NCI-H2171 treated with DMSO at 0.1 percent for 48 hours (cell line): ENCODE measurements around the gene AMOTL2.

ENCODE experiments used
- DNase-seq: peaks from one replicate; lab custom pipeline; 2025; lab: John Stamatoyannopoulos, UW

Gene AMOTL2

DNA sequence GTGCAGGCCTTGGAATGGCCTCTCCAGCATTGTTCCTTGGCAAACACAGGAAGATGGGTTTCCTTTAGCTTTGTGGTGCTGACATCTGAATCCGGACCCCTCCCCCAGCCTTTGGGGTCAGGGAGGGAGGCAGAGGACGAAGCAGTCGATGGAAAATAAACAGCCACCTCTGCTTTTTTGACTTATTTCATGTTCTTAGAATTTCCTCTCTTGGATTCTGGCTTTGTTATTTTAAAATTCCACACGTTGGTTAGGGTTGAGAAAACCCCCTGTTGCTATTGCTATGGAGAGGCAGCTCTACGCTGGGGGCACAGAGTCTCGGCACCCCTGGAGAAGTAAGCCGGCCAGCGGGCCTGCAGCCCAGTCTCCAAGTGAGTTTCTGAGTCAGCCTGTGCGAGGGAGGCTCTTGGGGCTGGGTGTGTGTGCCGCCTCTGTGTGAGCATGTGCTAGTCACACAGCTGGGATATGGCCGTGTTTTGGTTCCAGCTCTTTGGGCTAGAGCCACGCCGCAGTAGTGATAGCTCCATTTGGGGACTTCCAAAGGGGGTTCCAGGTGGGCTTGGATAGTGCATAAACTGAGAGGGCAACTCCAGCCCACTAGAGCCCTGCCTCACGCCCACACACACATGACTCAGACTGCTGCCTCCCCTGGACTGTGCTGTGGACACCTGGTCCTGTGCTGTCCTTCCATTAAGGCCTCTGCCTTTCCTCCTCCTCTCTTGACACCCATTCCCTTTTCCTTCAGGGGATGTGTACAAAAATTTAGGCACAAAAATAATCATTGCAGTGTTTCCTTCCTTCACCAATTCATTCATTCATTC lies 58.8 kb downstream of the AMOTL2 start:
- no peak for DNase-seq

- no peak for DNase-seq
Measured at GRCh38 chr3:134314588-134315285, 59.5 kb downstream of the AMOTL2 start.

GRCh38 chr3:134313847-134314587 lies 60.2 kb downstream of the AMOTL2 start:
- no peak for DNase-seq

- no peak for DNase-seq
Measured at GRCh38 chr3:134312873-134313846, 61.1 kb downstream of the AMOTL2 start.

DNA sequence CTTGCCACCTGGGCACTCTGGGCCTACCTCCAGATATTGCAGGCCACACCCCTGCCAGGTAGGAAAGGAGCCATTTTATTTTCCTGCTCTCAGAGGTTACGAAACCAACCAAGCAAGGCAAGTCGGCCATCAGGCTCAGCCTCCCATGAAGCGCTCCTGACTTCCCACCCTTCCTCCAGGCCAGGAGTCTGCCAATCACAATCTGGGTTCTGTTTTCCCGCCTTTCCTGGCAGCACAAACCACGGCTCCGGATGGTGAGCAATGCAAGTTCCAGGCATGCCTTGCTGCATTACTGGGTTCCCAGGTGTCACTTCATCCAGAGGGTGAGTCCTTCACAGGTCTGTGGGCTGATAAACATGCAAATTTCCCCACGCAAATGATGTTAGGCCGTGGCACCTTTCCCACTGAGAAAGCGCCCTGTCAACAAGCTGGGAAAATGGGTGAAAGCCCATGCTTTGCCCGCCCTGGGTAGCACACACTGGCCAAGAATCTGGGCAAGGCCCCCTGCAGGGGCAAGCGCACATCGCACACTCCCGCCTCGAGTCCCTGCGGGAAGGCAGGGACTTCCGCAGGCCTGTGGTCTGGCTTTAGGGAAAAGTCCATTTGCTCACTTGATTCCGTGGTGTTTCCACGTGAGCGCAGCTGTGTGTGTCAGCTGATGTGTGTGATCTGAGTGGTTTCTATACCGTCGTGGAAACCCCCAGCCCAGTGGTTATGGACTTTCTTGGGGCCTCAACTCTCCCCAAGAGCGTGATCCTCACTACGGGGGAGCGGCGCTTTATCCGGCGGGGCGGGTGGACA lies 62.0 kb downstream of the AMOTL2 start:
- DNase-seq: no peak

DNA sequence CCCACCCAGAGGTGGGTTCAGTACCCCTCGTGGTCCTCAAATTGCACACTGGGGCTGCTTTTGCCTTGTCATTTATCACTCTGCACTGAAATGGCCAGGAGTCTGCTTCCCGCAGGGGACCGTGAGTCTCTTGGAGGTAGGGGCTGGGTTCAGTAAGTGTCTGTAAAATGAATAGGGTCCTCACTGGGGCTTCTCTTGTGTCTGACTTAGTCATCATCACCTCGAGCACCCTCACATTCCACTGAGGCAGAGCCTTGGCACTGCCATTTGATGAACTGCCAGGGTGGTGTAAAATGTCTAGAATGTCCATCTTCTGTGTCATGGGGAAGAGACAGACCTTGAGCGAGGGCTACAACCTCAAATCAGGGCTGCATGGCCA lies 62.6 kb downstream of the AMOTL2 start:
- DNase-seq: no peak

- DNase-seq: no peak
Measured at GRCh38 chr3:134311265-134311664, 63.0 kb downstream of the AMOTL2 start.

DNA sequence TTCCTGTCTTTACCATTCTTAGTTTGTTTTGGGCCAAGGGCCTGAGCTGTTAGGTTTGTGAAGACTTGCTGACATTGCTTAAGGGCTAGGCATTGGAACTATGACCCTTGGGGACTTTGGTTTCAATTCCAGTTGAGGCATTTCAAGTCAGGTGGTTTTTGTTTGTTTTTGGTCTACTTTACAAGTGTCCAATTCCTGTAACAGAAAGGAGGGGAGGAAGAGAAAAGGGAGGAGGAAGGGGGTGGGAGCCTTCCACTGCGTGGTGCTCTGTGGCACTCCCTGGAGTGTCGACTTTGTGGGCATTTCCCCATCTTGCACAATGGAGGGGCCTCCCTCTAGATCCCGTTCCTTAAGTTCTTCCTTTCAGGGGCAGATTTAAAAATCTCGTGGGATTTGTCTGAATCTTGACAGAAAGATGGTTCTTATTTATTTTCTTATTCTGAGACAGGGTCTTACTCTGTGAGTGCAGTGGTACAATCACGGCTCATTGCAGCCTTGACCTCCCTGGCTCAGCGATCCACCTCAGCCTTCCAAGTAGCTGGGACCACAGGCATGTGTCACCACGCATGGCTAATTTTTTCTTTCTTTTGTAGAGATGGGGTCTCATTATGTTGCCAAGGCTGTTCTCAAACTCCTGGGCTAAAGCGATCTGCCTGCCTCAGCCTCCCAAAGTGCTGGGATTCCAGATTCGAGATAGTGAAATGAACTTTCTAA lies 64.1 kb downstream of the AMOTL2 start:
- no peak for DNase-seq

DNA sequence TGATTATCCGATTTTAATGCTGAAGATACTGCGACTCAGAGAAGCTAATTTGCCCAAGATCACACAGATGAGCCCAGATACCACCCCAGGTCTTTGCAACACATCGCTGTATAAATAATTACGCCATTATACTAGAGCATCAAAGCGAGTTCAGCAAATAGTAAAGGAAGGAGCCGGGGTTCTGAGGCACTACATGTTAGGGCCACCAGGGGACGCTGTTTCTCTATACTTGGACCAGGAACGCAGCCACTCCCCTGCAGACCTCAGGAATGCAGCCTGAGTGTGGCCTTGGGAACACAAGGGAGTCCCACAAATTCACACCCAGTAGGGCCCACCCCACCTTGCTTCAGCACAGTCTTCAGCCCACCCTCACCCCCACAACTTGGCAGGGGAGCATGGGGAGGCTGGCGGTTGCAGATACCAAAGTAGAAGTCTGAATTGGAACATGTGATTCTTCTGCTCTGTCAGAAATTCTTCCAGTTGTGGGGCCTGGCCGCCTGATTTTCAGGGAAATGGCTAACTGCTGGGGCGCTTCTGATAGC lies 65.8 kb downstream of the AMOTL2 start:
- peak; percentile 73 for DNase-seq

GRCh38 chr3:134307425-134307824 lies 66.8 kb downstream of the AMOTL2 start:
- DNase-seq: no peak

DNA sequence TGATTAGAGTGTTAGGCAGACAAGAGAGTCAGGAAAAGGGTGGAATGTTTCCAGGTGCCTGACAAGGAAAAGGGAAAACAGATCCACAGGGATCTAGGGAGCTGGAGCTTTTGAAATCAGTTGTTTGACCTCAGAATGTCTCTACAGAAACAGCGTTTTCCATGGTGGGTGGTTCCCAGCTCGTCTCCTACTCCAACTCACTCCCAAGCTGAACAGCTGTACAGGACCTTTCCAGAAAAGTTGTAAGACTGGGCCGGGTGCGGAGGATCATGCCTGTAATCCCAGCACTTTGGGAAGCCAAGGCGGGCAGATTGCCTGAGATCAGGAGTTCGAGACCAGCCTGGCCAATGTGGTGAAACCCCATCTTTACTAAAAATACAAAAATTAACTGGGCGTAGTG lies 67.9 kb downstream of the AMOTL2 start:
- no peak for DNase-seq
